Hepatocyte (in vitro differentiated cells): ENCODE results near the gene DTD1. TPM values are rescaled to one million over a fixed set of nuclear protein-coding genes. Genes with fewer than 3 reads are reported as not detected.
"Not testable (repeated sequence)": the region's sequence is repeated elsewhere in the genome, so short reads cannot be mapped to it uniquely, and the experiment has no call there.

Experiments
- DNase-seq: peaks from one replicate; pipeline ENCODE4 v3.0.0-alpha.2; 2016; ENCODE audit warnings: low spot score
- H2AFZ ChIP-seq: fragments of 200-600 bp; sonication (generic); 2 replicates; pipeline ENCODE4 v1.6.0; 2016; ENCODE audit warnings: antibody characterized with exemption, mild to moderate bottlenecking
- H3K27ac ChIP-seq: fragments of 200-600 bp; sonication (generic); 2 replicates; pipeline ENCODE4 v1.5.1; 2016; ENCODE audit warnings: mild to moderate bottlenecking
- H3K27me3 ChIP-seq: fragments of 200-600 bp; sonication (generic); 2 replicates; pipeline ENCODE4 v1.6.1; 2016
- H3K36me3 ChIP-seq: fragments of 200-600 bp; sonication (generic); replicated peaks from 2 replicates; pipeline ENCODE4 v1.5.1; 2016; ENCODE audit warnings: low read depth; ENCODE audit not compliant: insufficient read depth
- H3K4me1 ChIP-seq: fragments of 200-600 bp; sonication (generic); 2 replicates; pipeline ENCODE4 v1.5.1; 2016; ENCODE audit warnings: mild to moderate bottlenecking, moderate library complexity; ENCODE audit not compliant: insufficient read depth
- H3K4me2 ChIP-seq: fragments of 200-600 bp; sonication (generic); 2 replicates; pipeline ENCODE4 v1.6.0; 2016
- H3K4me3 ChIP-seq: fragments of 200-600 bp; sonication (generic); 2 replicates; pipeline ENCODE4 v1.5.1; 2016; ENCODE audit warnings: mild to moderate bottlenecking
- H3K79me2 ChIP-seq: fragments of 200-600 bp; sonication (generic); 2 replicates; pipeline ENCODE4 v1.6.0; 2017; ENCODE audit warnings: mild to moderate bottlenecking
- H3K9me2 ChIP-seq: fragments of 200-600 bp; sonication (generic); replicated peaks from 2 replicates; pipeline ENCODE4 v1.6.0; 2017; ENCODE audit warnings: mild to moderate bottlenecking; ENCODE audit not compliant: insufficient read depth
- H3K9me3 ChIP-seq: fragments of 200-600 bp; sonication (generic); 2 replicates; pipeline ENCODE4 v1.5.1; 2016; ENCODE audit warnings: low read depth, mild to moderate bottlenecking
- H4K20me1 ChIP-seq: fragments of 200-600 bp; sonication (generic); 2 replicates; pipeline ENCODE4 v1.6.0; 2016; ENCODE audit warnings: mild to moderate bottlenecking; ENCODE audit not compliant: insufficient read depth, poor library complexity, severe bottlenecking
- CTCF ChIP-seq: fragments of 200-600 bp; sonication (generic); IDR thresholded peaks from 2 replicates; pipeline ENCODE4 v1.5.1; 2016; ENCODE audit warnings: antibody characterized with exemption, mild to moderate bottlenecking; ENCODE audit not compliant: poor library complexity
- EZH2 ChIP-seq: fragments of 200-600 bp; sonication (generic); IDR thresholded peaks from 2 replicates; pipeline ENCODE4 v1.6.1; 2016; ENCODE audit warnings: antibody characterized with exemption, mild to moderate bottlenecking, borderline replicate concordance
- EZH2phosphoT487 ChIP-seq: fragments of 200-600 bp; sonication (generic); IDR thresholded peaks from one replicate; pipeline ENCODE4 v1.6.1; 2018; ENCODE audit warnings: antibody characterized with exemption, mild to moderate bottlenecking, low read depth, moderate library complexity; ENCODE audit not compliant: unreplicated experiment, severe bottlenecking
- WGBS: methylation state at CpG from one replicate; pipeline ENCODE4 v1.1.6; 2016; ENCODE audit warnings: low lambda C conversion rate; ENCODE audit errors: missing lambda C conversion rate; 5-methylcytosine and 5-hydroxymethylcytosine counted together
- polyA plus RNA-seq: library from polyadenylated mRNA; unstranded; fragments of >200 nt; fragmentation: Nextera tagmentation; extraction: Ambion mirVana; gene quantifications from 2 replicates; pipeline ENCODE4 v1.2.1, GENCODE V29; 2016
- total RNA-seq: library from RNA; depleted of rRNA; stranded (reverse); fragments of >200 nt; gene quantifications from 2 replicates; pipeline ENCODE4 v1.2.3, GENCODE V29; 2014

DTD1 gene
- total and polyA plus RNA-seq, 2 experiments from 2014 or later: 30.1 to 40.1 TPM

GRCh38 chr20:18780385-18781130 lies 192.7 kb downstream of the DTD1 start:
- Histone ChIP-seq H2AFZ (no peak overlapping the region), H3K9me3 (no peaks in the 10 kb centered on the region), H3K4me2 (no peak overlapping the region), H3K79me2 (no peaks in the 10 kb centered on the region), H3K4me3 (no peak overlapping the region), H3K4me1 (no peaks in the 10 kb centered on the region), H3K27me3 (no peaks in the 10 kb centered on the region), H3K36me3 (no peaks in the 10 kb centered on the region), H4K20me1 (no peaks in the 10 kb centered on the region), H3K27ac (no peak overlapping the region), H3K9me2 (no peaks in the 10 kb centered on the region)
- DNase-seq: no peak
- TF ChIP-seq CTCF (no peak), EZH2 (no peak), EZH2phosphoT487 (no peak)
- 91% methylated on average over 9 of the region's 9 CpGs for WGBS

- Histone ChIP-seq H3K36me3 (no peaks in the 10 kb centered on the region), H3K27ac (no peak overlapping the region), H3K27me3 (no peaks in the 10 kb centered on the region), H3K9me3 (no peaks in the 10 kb centered on the region), H3K4me2 (no peak overlapping the region), H4K20me1 (no peaks in the 10 kb centered on the region), H3K79me2 (no peaks in the 10 kb centered on the region), H3K9me2 (no peaks in the 10 kb centered on the region), H3K4me3 (no peak overlapping the region), H2AFZ (no peak overlapping the region), H3K4me1 (no peaks in the 10 kb centered on the region)
- 93% methylated on average over 3 of the region's 3 CpGs for WGBS
- TF ChIP-seq EZH2phosphoT487: no peak
- no peak for TF ChIP-seq CTCF
- no peak for TF ChIP-seq EZH2
- no peak for DNase-seq
These were observed 193.7 kb downstream of the DTD1 start for GRCh38 chr20:18781509-18781908.

- H3K79me2 ChIP-seq: no peaks in the 10 kb centered on the region
- H4K20me1 ChIP-seq: no peaks in the 10 kb centered on the region
- no peak overlapping the region for H3K4me2 ChIP-seq
- no peak overlapping the region for H3K4me3 ChIP-seq
- H3K27me3 ChIP-seq: peaks cover under 1% of the 10 kb centered on the region
- no peak overlapping the region for H3K27ac ChIP-seq
- WGBS: 76% methylated on average over 5 of the region's 5 CpGs
- no peak for TF ChIP-seq EZH2phosphoT487
- no peak for TF ChIP-seq CTCF
- no peak for DNase-seq
- no peaks in the 10 kb centered on the region for H3K9me3 ChIP-seq
- H3K4me1 ChIP-seq: no peaks in the 10 kb centered on the region
- no peaks in the 10 kb centered on the region for H3K36me3 ChIP-seq
- no peaks in the 10 kb centered on the region for H3K9me2 ChIP-seq
- H2AFZ ChIP-seq: no peak overlapping the region
These were observed 195.6 kb downstream of the DTD1 start for GRCh38 chr20:18783385-18783959.

- not testable (repeated sequence) for H3K79me2 ChIP-seq, H3K36me3 ChIP-seq, H3K27ac ChIP-seq, H3K4me1 ChIP-seq, H3K4me2 ChIP-seq, H3K9me2 ChIP-seq, DNase-seq, H3K4me3 ChIP-seq, H2AFZ ChIP-seq, H3K9me3 ChIP-seq, H4K20me1 ChIP-seq
- H3K27me3 ChIP-seq: peaks cover 12% of the 10 kb centered on the region
- 65% methylated on average over 2 of the region's 2 CpGs for WGBS
These were observed 199.2 kb downstream of the DTD1 start for GRCh38 chr20:18787046-18787445.
